Cardiac muscle cell (in vitro differentiated cells and primary cell): ENCODE results near the gene IFNGR1. TPM values are rescaled to one million over a fixed set of nuclear protein-coding genes. Genes with fewer than 3 reads are reported as not detected.

Experiments used
- DNase-seq, 2 donors: peaks; one replicate each; pipeline versions ENCODE4 v3.0.0 to v3.0.0-alpha.2; 2010 to 2017; ENCODE audit warnings: low read depth in 1 of 2, low spot score in 1 of 2
- H3K27ac ChIP-seq: fragments of 200-600 bp; sonication (generic); 2 replicates; pipeline ENCODE4 v1.5.1; 2016
- H3K27me3 ChIP-seq: fragments of 200-600 bp; sonication (generic); 2 replicates; pipeline ENCODE4 v1.6.0; 2016; ENCODE audit warnings: control low read depth
- H3K36me3 ChIP-seq: fragments of 200-600 bp; sonication (generic); 2 replicates; pipeline ENCODE4 v1.5.1; 2016; ENCODE audit warnings: control low read depth
- H3K4me1 ChIP-seq: fragments of 200-600 bp; sonication (generic); 2 replicates; pipeline ENCODE4 v1.8.1; 2017; ENCODE audit warnings: low read depth, mild to moderate bottlenecking, mixed run types
- H3K4me3 ChIP-seq: fragments of 200-600 bp; sonication (generic); 2 replicates; pipeline ENCODE4 v1.5.1; 2016; ENCODE audit warnings: mild to moderate bottlenecking
- H3K9me3 ChIP-seq: fragments of 200-600 bp; sonication (generic); 2 replicates; pipeline ENCODE4 v1.5.1; 2017; ENCODE audit warnings: low read depth, mild to moderate bottlenecking, control low read depth
- CTCF ChIP-seq: IDR thresholded peaks from 2 replicates; pipeline ENCODE4 v1.5.1; 2012; ENCODE audit warnings: low read depth, mild to moderate bottlenecking, low read length
- polyA plus RNA-seq: library from polyadenylated mRNA; unstranded; fragments of >200 nt; fragmentation: Nextera tagmentation; extraction: Ambion mirVana; gene quantifications from 2 replicates; pipeline ENCODE4 v1.2.1, GENCODE V29; 2016
- total RNA-seq: library from RNA; depleted of rRNA; stranded (reverse); fragments of >200 nt; gene quantifications from 2 replicates; pipeline ENCODE4 v1.2.3, GENCODE V29; 2016

Gene IFNGR1
- total RNA-seq = 19.2 and 23.2 TPM in 2 replicates
- polyA plus RNA-seq = 36.9 and 38.4 TPM in 2 replicates

- H3K4me3 ChIP-seq = peak within 1 kb of the TSS; percentile 49
- peak; percentile 96 for DNase-seq
- peaks cover 25% of the 10 kb centered on the region for H3K4me1 ChIP-seq
- no peaks in the 10 kb centered on the region for H3K27me3 ChIP-seq
- no peaks in the 10 kb centered on the region for H3K36me3 ChIP-seq
- peak within 1 kb of the TSS; percentile 85 for H3K27ac ChIP-seq
- no peaks in the 10 kb centered on the region for H3K9me3 ChIP-seq
- TF ChIP-seq CTCF = no peak
Observed at GRCh38 chr6:137218917-137219663, at the start of gene IFNGR1. Gene IFNGR1, minus strand, starts transcription at chr6:137219385. Its CDS starts 58 bp downstream, at chr6:137219327.

- Histone ChIP-seq H3K27ac (no peak overlapping the region), H3K27me3 (no peaks in the 10 kb centered on the region), H3K36me3 (no peaks in the 10 kb centered on the region), H3K4me1 (no peaks in the 10 kb centered on the region), H3K9me3 (no peaks in the 10 kb centered on the region), H3K4me3 (no peak overlapping the region)
- TF ChIP-seq CTCF = no peak
- no peak for DNase-seq
Observed at GRCh38 chr6:137268911-137269310, 49.7 kb upstream of the IFNGR1 start.

GRCh38 chr6:137266309-137266586 lies 47.1 kb upstream of the IFNGR1 start:
- Histone ChIP-seq H3K4me1 (no peaks in the 10 kb centered on the region), H3K27me3 (no peaks in the 10 kb centered on the region), H3K27ac (no peak overlapping the region), H3K36me3 (no peaks in the 10 kb centered on the region), H3K9me3 (no peaks in the 10 kb centered on the region), H3K4me3 (no peak overlapping the region)
- DNase-seq = peak in 1 of 2 donors; percentile 36
- TF ChIP-seq CTCF = no peak

GRCh38 chr6:137265561-137266308 lies 46.5 kb upstream of the IFNGR1 start:
- H3K27ac ChIP-seq = no peak overlapping the region
- no peak for TF ChIP-seq CTCF
- no peaks in the 10 kb centered on the region for H3K9me3 ChIP-seq
- no peaks in the 10 kb centered on the region for H3K4me1 ChIP-seq
- peak in 1 of 2 donors; percentile 30 for DNase-seq
- H3K27me3 ChIP-seq = no peaks in the 10 kb centered on the region
- no peak overlapping the region for H3K4me3 ChIP-seq
- no peaks in the 10 kb centered on the region for H3K36me3 ChIP-seq

GRCh38 chr6:137264311-137265075 lies 45.3 kb upstream of the IFNGR1 start:
- TF ChIP-seq CTCF = no peak
- Histone ChIP-seq H3K27ac (no peak overlapping the region), H3K36me3 (no peaks in the 10 kb centered on the region), H3K4me3 (no peak overlapping the region), H3K4me1 (no peaks in the 10 kb centered on the region), H3K27me3 (no peaks in the 10 kb centered on the region), H3K9me3 (no peaks in the 10 kb centered on the region)
- DNase-seq = no peak
